WTC11 (cell line): ENCODE data around the gene NCKAP5L. TPM values are rescaled to one million over a fixed set of nuclear protein-coding genes. Genes with fewer than 3 reads are reported as not detected.

ENCODE experiments used
- ATAC-seq: fragments of 200-7000 bp; cut with Tn5 transposase; 2 replicates; pipeline ENCODE4 v1.10.0; 2021; ENCODE audit warnings: mild to moderate bottlenecking, moderate library complexity
- CTCF ChIA-PET: fragments of 300-600 bp; sonication (Branson Sonifier 250); formaldehyde crosslinking; loops from one replicate; lab custom pipeline; 2021; ENCODE audit warnings: antibody characterized with exemption; lab: Charles Lee
- POLR2A ChIA-PET: fragments of 350-600 bp; sonication (Branson Sonifier 250); formaldehyde crosslinking; loops from one replicate; lab custom pipeline; 2021; ENCODE audit warnings: antibody characterized with exemption; lab: Charles Lee
- DNase-seq: peaks from one replicate; pipeline ENCODE4 v3.0.0; 2021; ENCODE audit warnings: low spot score
- H3K27ac Mint-ChIP-seq: 2 replicates; pipeline ENCODE4 v1.8.0; 2021; ENCODE audit warnings: mixed read lengths
- H3K27me3 Mint-ChIP-seq: 2 replicates; pipeline ENCODE4 v1.8.0; 2021; ENCODE audit warnings: low read depth, mild to moderate bottlenecking, moderate library complexity, mixed read lengths
- H3K36me3 Mint-ChIP-seq: 2 replicates; pipeline ENCODE4 v1.8.0; 2021; ENCODE audit warnings: mixed read lengths
- H3K4me1 Mint-ChIP-seq: 2 replicates; pipeline ENCODE4 v1.8.0; 2022; ENCODE audit warnings: mixed read lengths
- H3K4me3 Mint-ChIP-seq: 2 replicates; pipeline ENCODE4 v1.8.0; 2021; ENCODE audit warnings: mild to moderate bottlenecking, moderate library complexity, mixed read lengths
- H3K9me3 Mint-ChIP-seq: 2 replicates; pipeline ENCODE4 v1.8.0; 2021; ENCODE audit warnings: mixed read lengths
- ATF1 ChIP-seq: sonication (generic); formaldehyde crosslinking; IDR thresholded peaks from 2 replicates; pipeline ENCODE4 v1.8.1; 2023; ENCODE audit warnings: mild to moderate bottlenecking, moderate library complexity, missing genetic modification reagents
- CREB1 ChIP-seq: sonication (generic); formaldehyde crosslinking; IDR thresholded peaks from 2 replicates; pipeline ENCODE4 v1.8.0; 2023; ENCODE audit warnings: mild to moderate bottlenecking, missing genetic modification reagents
- CTCF ChIP-seq: fragments of 200-600 bp; IDR thresholded peaks from 2 replicates; pipeline ENCODE4 v1.8.0; 2022; ENCODE audit warnings: antibody characterized with exemption
- E2F1 ChIP-seq: sonication (generic); formaldehyde crosslinking; IDR thresholded peaks from 2 replicates; pipeline ENCODE4 v1.8.0; 2022; ENCODE audit warnings: mild to moderate bottlenecking, missing genetic modification reagents
- E2F4 ChIP-seq: sonication (generic); formaldehyde crosslinking; IDR thresholded peaks from 2 replicates; pipeline ENCODE4 v1.8.1; 2022; ENCODE audit warnings: low read depth, mild to moderate bottlenecking, moderate library complexity, missing genetic modification reagents, borderline replicate concordance
- E2F5 ChIP-seq: sonication (generic); formaldehyde crosslinking; IDR thresholded peaks from 2 replicates; pipeline ENCODE4 v1.8.1; 2022; ENCODE audit warnings: mild to moderate bottlenecking, moderate library complexity, missing genetic modification reagents
- ERG ChIP-seq: fragments of 250-450 bp; sonication (Bioruptor Pico); IDR thresholded peaks from 2 replicates; pipeline ENCODE4 v1.8.0; 2021; ENCODE audit warnings: mild to moderate bottlenecking
- ESRRA ChIP-seq: sonication (generic); formaldehyde crosslinking; IDR thresholded peaks from 2 replicates; pipeline ENCODE4 v1.8.1; 2022; ENCODE audit warnings: mild to moderate bottlenecking, missing genetic modification reagents, borderline replicate concordance
- HMGA2 ChIP-seq: fragments of 250-450 bp; sonication (Bioruptor Pico); IDR thresholded peaks from 2 replicates; pipeline ENCODE4 v1.4.0; 2021; ENCODE audit warnings: mild to moderate bottlenecking, moderate library complexity
- HMGXB4 ChIP-seq: sonication (generic); formaldehyde crosslinking; IDR thresholded peaks from 2 replicates; pipeline ENCODE4 v1.8.1; 2023; ENCODE audit warnings: mild to moderate bottlenecking, moderate library complexity, missing genetic modification reagents
- JAZF1 ChIP-seq: fragments of 250-450 bp; sonication (Bioruptor Pico); IDR thresholded peaks from 2 replicates; pipeline ENCODE4 v1.9.0; 2021; ENCODE audit warnings: moderate library complexity, mild to moderate bottlenecking, inconsistent platforms
- MLX ChIP-seq: sonication (generic); formaldehyde crosslinking; IDR thresholded peaks from 2 replicates; pipeline ENCODE4 v1.8.1; 2023; ENCODE audit warnings: mild to moderate bottlenecking, missing genetic modification reagents, moderate library complexity
- TCF7 ChIP-seq: sonication (generic); formaldehyde crosslinking; IDR thresholded peaks from 2 replicates; pipeline ENCODE4 v1.8.0; 2022; ENCODE audit warnings: mild to moderate bottlenecking, low read depth, missing genetic modification reagents, moderate library complexity
- TEAD4 ChIP-seq: sonication (generic); formaldehyde crosslinking; IDR thresholded peaks from 2 replicates; pipeline ENCODE4 v1.8.0; 2022; ENCODE audit warnings: mild to moderate bottlenecking, missing genetic modification reagents
- ZNF121 ChIP-seq: sonication (generic); formaldehyde crosslinking; IDR thresholded peaks from 2 replicates; pipeline ENCODE4 v1.8.0; 2023; ENCODE audit warnings: missing genetic modification reagents
- ZNF425 ChIP-seq: fragments of 250-450 bp; sonication (Bioruptor Pico); conservative IDR thresholded peaks from 2 replicates; pipeline ENCODE4 v1.9.0; 2021; ENCODE audit warnings: mild to moderate bottlenecking
- ZNF532 ChIP-seq: fragments of 250-450 bp; sonication (Bioruptor Pico); IDR thresholded peaks from 2 replicates; pipeline ENCODE4 v1.9.0; 2021; ENCODE audit warnings: mild to moderate bottlenecking, borderline replicate concordance
- ZNF671 ChIP-seq: fragments of 250-450 bp; sonication (Bioruptor Pico); IDR thresholded peaks from 2 replicates; pipeline ENCODE4 v1.8.0; 2021; ENCODE audit warnings: mild to moderate bottlenecking
- ZSCAN18 ChIP-seq: fragments of 250-450 bp; sonication (Bioruptor Pico); IDR thresholded peaks from 2 replicates; pipeline ENCODE4 v2.1.2; 2022; ENCODE audit warnings: mild to moderate bottlenecking, moderate library complexity
- total RNA-seq: library from RNA; stranded (reverse); gene quantifications from 3 replicates; pipeline ENCODE4 v1.2.3, GENCODE V29; 2021

Gene NCKAP5L
- total RNA-seq, 1 experiment from 2014 or later, result 27.8 TPM

- no peak for ATAC-seq
- Mint-ChIP-seq H3K27ac (peak overlapping the region; percentile 98), H3K27me3 (peaks cover 30% of the 10 kb centered on the region), H3K9me3 (peaks cover 4% of the 10 kb centered on the region), H3K4me3 (peak overlapping the region; percentile 92), H3K36me3 (no peaks in the 10 kb centered on the region), H3K4me1 (peaks cover 13% of the 10 kb centered on the region)
- DNase-seq, result no peak
- ChIA-PET POLR2A (interaction anchor here (0.8 kb wide), 1 partner anchor 145 kb away, joined by 3 read pairs; no protein-coding TSS in a partner anchor), CTCF (interaction anchor here (0.5 to 2.8 kb wide), 11 partner anchors 8 to 123 kb away, joined by 3 to 12 read pairs (median 5); partner anchors contain the start of genes NCKAP5L and TMBIM6)
- TF ChIP-seq ZSCAN18 (no peak), ERG (CRISPR knock-in tag) (no peak), CTCF (no peak), MLX (CRISPR knock-in tag) (no peak), ZNF532 (CRISPR knock-in tag) (no peak), ESRRA (CRISPR knock-in tag) (no peak), ZNF671 (no peak), TCF7 (CRISPR knock-in tag) (no peak), CREB1 (CRISPR knock-in tag) (no peak), ZNF121 (CRISPR knock-in tag) (no peak), HMGA2 (no peak), ATF1 (CRISPR knock-in tag) (no peak), TEAD4 (CRISPR knock-in tag) (no peak), E2F5 (no peak), ZNF425 (no peak), E2F4 (CRISPR knock-in tag) (no peak), E2F1 (CRISPR knock-in tag) (no peak), JAZF1 (CRISPR knock-in tag) (no peak), HMGXB4 (CRISPR knock-in tag) (no peak)
Measured at GRCh38 chr12:49843411-49843810, 15.2 kb upstream of the NCKAP5L start.
